CD4-positive, alpha-beta T cell treated with Interleukin-17A for 1 hour (primary cell): ENCODE results near the gene JARID2.
"Not testable (repeated sequence)": the region's sequence is repeated elsewhere in the genome, so short reads cannot be mapped to it uniquely, and the experiment has no call there.

Experiments used
- DNase-seq: peaks from one replicate; pipeline ENCODE4 v3.0.0-alpha.2; 2020

The JARID2 gene

DNA sequence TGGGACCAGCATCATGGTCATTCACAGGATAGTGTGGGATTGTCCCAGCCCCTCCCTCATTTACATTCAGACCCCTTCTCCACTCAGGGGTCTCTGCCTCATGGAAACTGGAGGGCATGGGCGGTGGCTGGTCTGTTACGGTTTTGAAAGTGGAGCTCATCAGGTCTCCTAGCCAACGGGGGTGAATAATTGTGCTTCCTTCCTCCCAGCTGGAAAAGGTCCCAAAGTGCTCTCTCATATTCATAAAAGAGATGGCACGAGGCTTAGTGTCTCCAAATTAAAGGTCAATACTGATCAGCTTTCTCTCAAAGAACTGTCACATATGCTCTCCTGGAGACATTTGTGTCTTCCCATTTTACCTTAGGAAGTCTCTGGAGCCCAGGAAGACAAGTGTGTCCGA lies 19.9 kb downstream of the JARID2 start:
- no peak for DNase-seq

DNA sequence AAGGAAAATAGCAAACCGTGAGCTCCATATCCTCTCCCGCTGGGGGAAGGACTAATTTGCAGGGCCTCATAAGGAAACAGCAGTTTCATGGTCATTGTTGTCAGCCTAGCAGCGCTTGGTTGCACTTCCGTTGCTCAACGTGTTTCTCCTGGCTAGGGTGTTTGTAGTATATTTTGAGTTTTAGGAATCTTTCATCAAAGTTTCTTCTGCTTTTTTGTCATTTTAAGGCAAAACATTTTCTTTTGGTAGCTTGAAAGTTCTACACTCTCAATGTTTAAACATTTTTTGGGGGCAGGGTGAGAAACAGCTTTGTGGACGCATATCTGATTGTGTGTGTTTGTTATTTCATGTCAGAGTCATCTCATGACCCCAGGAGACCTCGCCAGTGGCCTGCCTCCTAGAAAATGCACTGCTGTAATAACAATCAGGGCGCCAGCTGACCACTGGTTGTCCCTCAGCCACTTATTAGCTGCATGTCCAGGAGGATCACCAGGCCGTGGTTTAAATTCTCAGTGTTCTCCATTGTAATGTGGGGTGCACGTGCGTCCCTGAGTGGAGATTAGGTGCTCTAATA lies 20.6 kb downstream of the JARID2 start:
- DNase-seq: no peak

DNA sequence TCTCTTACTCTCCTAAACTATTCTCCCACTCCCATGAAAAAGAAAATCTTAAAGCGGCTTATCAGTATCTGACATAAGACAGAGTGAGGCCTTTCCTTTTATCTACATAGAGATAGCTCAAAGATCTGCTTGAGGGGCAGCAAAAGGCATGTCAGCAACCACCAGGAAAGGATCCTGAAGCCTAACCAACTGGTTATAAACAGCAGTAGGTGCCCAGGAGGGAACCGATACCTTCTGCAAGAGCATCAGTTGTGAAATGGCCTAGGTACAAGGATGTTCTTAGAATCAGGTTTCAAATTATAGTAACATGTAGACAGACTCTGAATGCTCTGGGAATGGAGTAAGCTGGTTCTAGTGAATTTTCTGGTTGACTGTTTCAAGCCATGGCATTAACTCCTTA lies 21.4 kb downstream of the JARID2 start:
- no peak for DNase-seq

DNA sequence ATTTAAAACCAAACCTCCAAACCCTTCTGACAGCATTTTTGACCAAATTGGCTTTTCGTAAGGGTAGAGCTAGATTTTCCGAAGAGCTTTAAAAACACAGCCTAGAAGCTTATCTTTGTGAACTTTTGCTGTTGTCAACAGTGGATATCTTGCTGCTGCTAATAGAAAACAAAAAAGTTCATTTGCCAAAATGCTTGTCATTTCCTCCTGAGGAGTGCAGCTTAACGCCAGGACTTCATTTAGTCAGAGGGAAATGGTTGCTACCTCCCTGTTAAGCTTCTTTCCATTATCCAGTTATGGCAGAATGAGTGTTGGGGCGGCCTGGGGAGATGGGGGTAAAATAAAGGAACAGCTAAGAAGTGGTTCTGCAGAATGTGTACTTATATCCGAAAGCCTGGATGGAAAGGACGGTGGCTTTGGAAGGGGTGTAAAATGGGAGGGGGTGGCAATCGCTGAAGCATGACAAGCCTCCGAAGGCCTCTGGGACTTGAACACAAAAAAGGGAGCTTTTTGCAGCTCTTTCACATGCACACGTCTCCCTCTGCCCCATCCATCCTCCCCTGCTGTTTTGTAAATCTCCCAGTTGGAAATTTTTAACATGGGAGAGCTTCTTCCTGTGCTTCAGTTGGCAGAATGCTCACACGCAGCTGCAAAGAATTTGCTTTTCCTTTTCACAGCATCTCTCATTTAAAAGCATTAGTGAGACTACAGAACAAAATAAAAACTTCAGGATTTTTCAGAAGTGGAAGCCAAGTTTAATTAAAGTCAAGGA lies 22.5 kb downstream of the JARID2 start:
- no peak for DNase-seq

DNA sequence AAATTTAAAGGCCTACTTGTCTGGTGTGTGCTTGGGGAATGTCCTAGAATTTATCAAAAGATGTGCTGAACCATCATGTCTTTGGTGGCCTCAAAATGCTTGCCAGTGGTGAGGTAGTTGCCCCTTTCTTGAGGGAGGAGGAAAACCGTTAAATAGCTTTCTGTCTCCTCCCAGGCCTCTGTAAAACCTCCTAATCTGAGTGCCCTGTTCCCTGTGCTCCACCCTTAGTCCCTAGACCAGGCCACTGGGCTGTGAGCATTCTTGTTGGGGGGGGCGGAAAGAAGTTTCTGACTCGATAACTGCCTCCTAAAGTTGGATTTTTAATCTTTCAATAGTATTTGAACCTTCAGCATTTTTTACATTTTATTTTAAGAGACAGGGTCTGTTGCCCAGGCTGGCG lies 23.1 kb downstream of the JARID2 start:
- DNase-seq: no peak

DNA sequence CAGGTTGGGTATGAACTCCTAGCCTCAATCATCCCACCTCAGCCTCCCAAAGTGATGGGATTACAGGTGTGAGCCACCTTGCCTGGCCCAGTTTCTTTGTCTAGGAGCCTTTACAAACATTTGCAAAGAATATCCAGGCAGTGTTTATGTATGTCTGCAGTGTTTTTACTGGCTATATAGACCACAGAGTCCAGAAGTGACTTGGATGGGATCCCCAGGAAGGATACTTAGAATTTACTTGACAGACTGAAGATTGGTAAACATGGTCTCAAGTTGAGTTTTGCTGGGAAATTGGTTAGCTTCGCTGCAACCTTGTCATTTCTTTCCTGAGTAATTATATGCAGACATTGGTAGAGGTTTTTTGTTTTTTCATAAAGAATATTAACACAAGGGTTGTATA lies 23.8 kb downstream of the JARID2 start:
- no peak for DNase-seq

DNA sequence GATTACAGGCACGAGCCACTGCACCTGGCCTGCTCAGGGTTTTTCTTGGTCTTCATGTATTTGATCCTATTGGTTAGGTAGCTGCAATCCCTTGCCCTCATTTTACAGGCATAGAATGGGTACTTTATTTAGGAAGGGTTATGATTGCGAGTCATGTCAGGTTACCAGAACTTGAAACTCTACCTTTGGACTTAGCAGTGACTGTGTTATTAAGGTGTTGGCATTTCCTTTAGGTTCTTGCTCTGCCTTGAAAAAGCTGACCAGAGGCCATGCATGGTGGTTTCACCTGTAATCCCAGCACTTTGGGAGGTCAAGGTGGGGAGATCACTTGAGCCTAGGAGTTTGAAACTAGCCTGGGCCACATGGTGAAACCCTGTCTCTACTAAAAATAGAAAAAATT lies 24.5 kb downstream of the JARID2 start:
- no peak for DNase-seq

DNA sequence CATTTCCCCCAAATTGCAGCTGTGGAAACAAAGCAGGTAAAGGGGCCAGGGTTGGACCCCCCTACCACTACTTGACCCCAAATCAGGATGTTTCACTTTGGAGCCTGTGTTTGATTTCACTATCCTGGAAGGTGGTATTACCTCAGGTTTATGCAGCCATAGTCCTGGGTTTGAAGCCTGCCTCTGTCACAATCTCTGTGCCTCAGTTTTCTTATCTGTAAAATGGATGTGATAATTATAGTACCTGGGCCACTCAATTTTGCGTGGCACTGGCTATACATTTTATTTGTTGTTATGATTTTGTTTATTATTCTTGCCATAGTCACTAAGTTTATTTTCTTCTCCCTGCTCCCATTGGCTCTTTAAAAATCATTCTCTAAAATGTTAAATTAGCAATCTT lies 26.7 kb downstream of the JARID2 start:
- DNase-seq: no peak

DNA sequence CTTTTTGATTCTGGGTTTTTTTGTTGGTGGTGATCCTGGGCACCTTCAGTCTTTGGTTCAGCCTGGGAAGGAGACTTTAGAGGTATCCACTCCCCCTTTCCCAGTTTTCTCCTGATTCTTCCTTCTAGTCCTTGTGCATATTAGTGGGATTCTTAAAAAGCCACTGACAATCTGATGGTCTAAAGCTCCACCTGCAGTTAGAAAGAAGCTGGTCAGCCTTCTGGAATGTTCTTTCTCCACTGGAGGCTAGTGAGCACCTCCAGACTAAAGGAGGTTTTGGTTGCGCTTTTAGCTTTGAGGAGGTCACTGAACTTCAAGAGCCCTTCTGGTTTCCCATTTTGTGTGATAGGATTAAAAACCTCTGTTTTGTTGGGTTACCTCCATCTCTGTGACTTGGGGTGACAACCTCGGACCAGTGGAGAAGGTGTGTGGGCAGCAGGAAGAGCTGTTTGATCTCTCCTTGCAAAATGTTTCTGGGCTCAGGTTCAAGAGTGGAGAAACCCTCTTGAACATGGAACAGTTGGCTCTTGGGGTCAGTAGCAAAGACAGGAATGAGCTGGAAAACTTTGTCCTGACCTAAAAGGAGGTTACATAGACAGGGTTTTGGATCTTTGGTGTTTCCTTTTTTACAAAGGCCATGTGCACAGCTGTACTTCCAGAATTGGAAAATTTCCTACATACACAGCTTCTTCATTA lies 29.0 kb downstream of the JARID2 start:
- DNase-seq: no peak

DNA sequence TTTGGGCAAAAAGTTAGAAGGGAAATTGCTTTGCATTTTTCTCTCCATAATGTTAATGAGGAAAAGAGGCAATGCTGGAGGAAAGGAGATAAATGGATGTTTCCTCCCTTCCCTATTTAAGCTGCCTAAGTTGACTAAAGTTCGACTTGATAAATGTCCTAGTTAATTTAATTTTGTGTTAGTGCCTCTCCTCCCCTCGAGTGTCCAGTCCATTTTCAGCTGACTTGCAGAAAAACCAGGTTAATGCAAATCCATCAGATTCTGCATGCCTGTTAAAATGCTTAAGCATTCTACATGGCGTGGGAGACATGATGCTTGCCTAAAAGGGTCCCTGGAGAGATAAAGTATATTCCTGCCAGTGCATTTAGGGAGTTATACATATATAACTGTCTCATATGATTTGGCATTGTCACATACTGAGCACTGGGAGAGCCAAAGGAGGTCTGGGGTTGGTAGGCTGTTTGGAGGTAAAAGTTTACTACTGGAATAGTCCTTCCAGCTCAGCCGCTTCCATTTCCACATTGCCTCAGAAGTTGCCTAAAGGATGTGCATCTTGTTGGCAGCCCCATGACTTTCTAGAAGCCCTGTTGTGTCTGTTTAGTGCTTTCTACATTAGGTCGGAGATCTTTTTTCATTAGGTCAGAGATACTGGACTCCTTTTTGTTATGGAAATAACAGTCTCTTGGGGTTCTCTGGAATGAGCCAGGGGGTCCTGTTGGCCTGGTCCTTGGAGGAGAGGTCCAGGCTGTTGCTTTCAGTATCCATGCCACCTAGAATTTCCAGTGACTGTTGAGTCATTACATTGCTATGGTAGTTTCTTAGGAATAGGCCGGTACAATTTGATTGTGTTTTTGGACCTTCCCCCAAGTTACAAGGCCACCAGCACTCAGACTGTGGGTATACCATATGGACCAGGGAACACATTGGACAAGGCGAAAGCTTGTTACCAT lies 30.4 kb downstream of the JARID2 start:
- no peak for DNase-seq

DNA sequence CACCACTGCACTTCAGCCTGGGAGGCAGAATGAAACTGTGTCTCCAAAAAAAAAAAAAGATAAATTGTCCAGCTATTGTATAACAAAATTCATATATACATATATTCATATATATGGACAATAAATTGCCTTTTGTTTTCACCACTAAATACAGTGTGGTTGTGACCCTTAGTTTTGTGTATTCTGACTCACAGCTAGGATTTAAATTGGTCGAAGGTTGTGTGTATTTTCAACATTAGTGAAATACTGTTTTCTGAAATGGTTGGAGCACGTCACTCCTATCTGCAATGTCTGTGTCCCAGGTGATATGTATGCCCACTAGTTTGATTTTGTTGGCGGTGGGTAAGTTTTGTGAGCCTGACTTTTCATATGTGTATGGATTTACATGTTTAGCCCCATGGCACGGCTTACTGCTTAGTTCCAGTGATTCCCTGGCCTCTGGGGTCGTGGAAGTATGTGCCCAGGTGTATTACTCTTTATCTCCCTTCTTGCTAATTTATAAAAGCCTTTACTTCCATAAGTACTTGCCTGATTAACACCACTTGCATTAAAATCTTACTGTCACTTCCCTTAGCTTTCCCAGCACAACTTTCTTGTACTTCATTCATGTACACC lies 33.3 kb downstream of the JARID2 start:
- no peak for DNase-seq

DNA sequence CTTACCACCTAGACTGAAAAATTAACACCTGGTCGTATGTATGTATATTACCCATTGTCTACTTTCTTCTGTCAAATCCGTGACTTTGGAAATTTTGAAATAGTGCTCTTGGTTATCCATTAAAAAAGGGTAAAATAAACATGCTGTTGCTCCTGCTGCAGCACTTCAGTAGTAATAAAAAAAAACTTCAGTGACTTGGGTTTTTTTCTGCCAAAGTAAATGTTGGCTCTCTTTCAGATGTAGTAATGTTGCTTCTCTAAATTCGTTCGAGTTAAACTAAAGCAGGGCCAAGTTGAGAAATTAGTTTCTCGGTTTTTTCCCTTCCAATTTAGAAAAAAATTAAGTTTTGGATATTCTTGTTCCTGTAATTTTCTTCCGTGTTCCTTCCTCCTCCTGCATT lies 34.2 kb downstream of the JARID2 start:
- no peak for DNase-seq

DNA sequence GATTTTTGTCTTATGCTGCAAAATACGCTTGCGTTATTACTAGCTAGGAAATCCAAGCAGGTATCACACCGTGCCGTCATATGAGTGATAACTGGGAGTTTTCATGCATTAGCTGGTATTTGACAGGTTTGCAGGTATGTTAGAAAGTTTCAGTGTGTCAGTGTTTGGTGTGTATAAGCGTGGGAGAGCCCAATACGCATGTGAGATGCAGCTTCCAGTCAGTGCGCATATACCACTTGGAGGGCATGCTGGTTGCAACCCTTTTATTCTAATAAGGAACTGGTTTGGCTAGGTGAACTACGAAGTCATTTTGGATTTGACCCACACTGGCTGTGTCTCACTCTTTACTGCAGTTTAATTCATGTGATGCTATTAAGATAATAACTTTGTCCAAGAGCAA lies 35.1 kb downstream of the JARID2 start:
- DNase-seq: no peak

DNA sequence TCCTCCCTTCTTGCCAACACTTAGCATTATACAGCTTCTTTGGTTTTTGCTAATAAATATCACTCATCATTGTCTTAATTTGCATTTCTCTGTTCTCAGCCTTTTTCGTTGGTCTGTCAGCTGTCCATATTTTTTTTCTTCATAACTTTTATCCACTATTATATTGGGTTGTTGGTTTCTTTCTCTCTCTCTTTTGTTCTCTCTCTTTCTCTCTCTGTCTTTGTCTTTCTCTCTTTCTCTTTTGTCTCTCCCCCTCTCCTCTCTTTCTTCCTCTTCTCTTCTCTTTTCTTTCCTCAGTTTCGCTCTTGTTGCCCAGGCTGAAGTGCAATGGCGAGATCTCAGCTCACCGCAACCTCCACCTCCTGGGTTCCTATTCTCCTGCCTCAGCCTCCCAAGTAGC lies 36.5 kb downstream of the JARID2 start:
- no peak for DNase-seq

DNA sequence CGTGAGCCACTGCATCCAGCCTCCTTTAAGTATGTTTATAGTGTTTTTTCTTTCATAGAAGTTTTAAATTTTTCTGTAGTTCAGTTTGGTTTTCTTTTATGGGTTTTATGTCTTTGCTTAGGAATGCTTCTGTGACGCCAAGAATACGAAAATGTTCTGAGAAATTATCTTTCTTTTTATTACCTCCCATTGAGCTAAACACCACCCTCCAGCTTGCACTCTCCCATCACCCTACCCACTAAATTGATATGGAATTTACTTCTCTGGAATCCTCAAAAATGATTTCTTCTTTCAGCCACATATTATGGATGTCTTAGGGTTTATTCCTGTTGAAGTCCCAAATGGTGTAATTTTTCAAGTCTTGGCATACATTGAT lies 38.1 kb downstream of the JARID2 start:
- no peak for DNase-seq

DNA sequence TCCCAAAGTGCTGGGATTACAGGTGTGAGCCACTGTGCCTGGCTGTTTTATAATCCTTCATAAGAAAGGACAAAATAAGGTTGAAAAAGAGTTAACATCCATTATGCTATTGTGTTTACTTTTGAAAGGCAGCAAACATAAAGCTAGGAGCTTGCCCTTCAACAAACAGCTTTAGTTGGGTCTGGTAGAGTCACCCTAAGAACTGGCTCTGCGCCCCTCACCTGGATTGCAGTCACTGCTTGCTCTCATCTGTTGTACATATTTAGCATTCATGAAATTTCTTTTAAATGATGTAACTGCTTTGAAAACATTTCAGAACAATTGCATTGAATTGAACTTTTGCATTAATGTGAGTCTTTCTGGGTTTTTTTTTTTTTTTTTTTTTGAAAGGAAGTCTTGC lies 38.9 kb downstream of the JARID2 start:
- DNase-seq: no peak

DNA sequence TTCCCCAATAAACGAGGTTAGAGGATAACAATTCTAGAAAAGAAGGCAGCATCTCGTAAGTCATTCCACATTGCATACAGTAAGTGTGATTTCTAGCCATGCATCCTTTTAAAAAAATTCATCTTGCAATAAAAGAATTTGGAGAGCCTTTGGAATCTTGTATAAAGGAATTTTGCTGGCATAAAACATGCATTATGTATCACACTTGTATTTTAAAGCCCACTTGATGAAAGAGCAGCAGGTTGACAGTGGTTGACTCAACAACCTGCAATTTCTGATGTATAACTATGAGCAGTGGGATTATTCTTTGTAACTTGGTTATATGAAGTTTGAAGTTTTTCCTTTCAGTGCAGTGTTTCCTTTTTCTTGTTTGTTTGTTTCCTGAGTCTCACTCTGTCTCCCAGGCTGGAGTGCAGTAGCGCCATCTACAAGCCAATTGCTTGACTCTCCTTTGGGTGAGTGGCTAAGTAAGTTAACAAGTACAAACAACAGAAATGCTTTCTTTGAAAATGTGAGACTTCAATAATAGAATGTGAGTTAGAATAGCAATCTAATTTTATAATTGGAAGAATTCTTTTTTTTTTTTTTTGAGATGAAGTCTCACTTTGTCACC lies 39.9 kb downstream of the JARID2 start:
- DNase-seq: peak; percentile 32

DNA sequence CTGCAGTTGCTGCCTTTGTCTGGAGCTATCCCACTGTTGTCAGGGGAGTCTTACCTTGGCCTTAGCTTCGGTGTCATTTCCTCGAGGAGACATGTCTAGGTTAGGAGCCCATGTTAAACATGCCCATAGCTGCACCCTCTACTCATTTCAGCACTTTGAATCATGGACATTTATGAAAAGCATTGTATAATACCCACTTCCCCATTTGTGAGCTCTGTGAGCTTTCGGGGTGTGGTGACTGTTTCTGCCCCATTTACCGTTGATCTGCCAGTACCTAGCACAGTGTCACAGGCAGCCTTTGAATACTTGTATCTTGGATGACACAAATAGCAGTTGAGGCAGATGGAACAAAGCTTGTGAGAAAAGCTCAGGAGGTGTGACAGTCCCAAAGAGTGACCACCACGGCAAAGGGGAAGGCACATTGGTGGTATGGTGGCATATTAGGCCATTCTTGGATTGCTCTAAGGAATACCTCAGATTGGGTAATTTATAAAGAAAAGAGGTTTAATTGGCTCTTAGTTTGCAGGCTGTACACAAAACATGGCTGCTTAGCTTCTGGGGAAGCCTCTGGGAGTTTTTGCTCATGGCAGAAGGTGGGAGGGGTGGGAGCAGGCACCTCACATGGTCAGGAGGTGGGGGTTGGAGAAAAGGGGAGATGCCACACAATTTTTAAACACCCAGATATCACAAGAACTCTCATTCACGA lies 42.0 kb downstream of the JARID2 start:
- DNase-seq: no peak

DNA sequence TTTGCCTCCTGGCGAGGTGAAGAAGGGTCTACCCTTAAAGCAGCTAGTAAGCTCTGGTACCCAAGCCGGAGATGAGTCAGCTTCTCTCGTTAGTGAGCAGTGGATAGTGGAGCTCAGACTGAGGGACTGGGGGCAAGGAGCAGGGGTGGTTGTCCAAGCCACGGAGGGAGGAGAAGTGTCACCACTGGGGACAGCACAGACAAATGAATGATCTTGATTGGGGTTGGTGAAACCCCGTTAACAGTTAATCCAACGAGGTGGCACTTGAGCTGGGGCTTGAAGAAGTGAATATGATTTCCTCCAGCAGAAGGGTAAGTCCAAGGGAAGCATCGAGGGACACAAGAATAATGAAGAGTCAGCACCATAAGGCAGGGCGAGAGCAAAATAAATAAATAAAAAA lies 43.0 kb downstream of the JARID2 start:
- DNase-seq: no peak

DNA sequence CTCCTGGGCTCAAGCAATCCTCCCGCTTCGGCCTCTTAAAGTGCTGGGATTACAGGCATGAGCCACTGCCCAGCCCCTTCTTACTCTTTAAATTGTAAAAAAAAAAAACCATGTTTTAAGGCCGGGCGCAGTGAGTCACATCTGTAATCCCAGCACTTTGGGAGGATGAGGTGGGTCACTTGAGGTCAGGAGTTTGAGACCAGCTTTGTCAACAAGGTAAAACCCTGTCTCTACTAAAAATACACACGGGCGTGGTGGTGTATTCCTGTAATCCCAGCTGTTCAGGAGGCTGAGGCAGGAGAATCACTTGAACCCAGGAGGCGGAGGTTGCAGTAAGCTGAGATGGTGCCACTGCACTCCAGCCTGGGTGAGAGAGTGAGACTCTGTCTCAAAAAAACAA lies 43.6 kb downstream of the JARID2 start:
- DNase-seq: not testable (repeated sequence)

DNA sequence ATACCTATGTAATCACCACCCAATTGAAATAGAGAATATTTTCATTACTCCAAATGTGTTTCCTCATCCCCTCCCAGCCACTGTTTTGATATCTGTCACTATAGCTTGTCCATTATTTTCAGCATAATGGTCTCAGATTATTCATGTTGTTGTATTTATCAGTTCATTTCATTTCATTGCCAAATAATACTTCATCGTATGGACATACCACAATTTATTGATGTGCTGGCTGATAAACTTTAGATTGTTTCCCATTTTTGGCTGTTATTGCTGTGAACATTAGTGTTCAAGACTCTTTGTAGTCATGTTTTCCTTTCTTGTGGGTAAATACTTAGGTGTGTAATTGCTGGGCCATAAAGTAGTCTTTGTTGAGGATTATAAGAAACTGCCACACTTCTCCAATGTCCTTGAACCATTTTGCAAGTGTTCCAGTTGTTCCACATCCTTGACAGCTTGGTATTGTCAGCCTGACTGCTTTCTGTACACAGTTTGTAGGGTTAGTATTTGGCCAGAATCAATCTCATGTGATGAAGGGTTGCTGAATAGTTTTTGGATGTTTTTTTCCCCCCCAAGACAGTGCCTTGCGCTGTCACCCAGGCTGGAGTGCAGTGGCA lies 44.3 kb downstream of the JARID2 start:
- no peak for DNase-seq
